Body of pancreas (tissue), 4 donors: ENCODE results near the gene TRIM28. TPM values are rescaled to one million over a fixed set of nuclear protein-coding genes. Genes with fewer than 3 reads are reported as not detected.
A peak's percentile ranks its signal among the peaks of the same experiment; 100 is the strongest.

Source experiments
- ATAC-seq: fragments of 150-250 bp; one replicate; pipeline ENCODE4 v1.9.1; 2016
- DNase-seq, 4 donors: peaks; one replicate each; pipeline ENCODE4 v3.0.0-alpha.2; 2019
- H3K27ac ChIP-seq, 4 donors: fragments of 200-600 bp; sonication (generic); 1 replicate in 3 of 4; 2 replicates in 1 of 4; pipeline versions ENCODE4 v1.5.1 to v1.6.1; 2016 to 2019; ENCODE audit warnings: mild to moderate bottlenecking in 1 of 4, mixed read lengths in 1 of 4, moderate library complexity in 1 of 4
- H3K27me3 ChIP-seq, 2 donors: fragments of 200-600 bp; sonication (generic); one replicate each; pipeline ENCODE4 v1.6.0; 2016; ENCODE audit warnings: mild to moderate bottlenecking in 1 of 2
- H3K36me3 ChIP-seq, 2 donors: fragments of 200-600 bp; sonication (generic); replicated peaks in 1 of 2; 2 replicates each; pipeline ENCODE4 v1.5.1; 2016; ENCODE audit warnings: low read depth in 2 of 2; ENCODE audit not compliant: insufficient read depth in 1 of 2
- H3K4me1 ChIP-seq: fragments of 200-600 bp; sonication (generic); one replicate; pipeline ENCODE4 v1.6.0; 2016
- H3K4me3 ChIP-seq, 2 donors: fragments of 200-600 bp; sonication (generic); 1 replicate in 1 of 2; 2 replicates in 1 of 2; pipeline ENCODE4 v1.5.1; 2016 to 2019
- H3K9me3 ChIP-seq, 3 donors: fragments of 200-600 bp; sonication (generic); 1 replicate in 2 of 3; 2 replicates in 1 of 3; pipeline ENCODE4 v1.5.1; 2016
- CTCF ChIP-seq, 7 experiments: fragments of 450-650 bp in 4 of 7; fragments of 200-600 bp in 3 of 7; sonication (generic) in 3 of 7; IDR thresholded peaks; one replicate each; pipeline ENCODE4 v1.5.1; 2016 to 2019; ENCODE audit warnings: antibody characterized with exemption in 7 of 7
- POLR2A ChIP-seq, 3 donors: fragments of 450-650 bp; IDR thresholded peaks; one replicate each; pipeline ENCODE4 v1.6.1; 2016; ENCODE audit warnings: antibody characterized with exemption in 3 of 3, mild to moderate bottlenecking in 2 of 3
- WGBS, 2 donors: methylation state at CpG; one replicate each; pipeline ENCODE4 v1.1.5; 2017; 5-methylcytosine and 5-hydroxymethylcytosine counted together
- intact Hi-C: fragments of 100-400 bp; cut with DNase I; formaldehyde crosslinking; loops from one replicate; pipeline ENCODE4 v1.15.1; 2023
- total RNA-seq, 2 donors: library from RNA; depleted of rRNA; stranded (reverse); fragments of >200 nt; gene quantifications; one replicate each; pipeline ENCODE4 v1.1.0, GENCODE V29; 2016

TRIM28 gene
- total RNA-seq: 100 to 1,000 TPM; 244 to 273 TPM

- Histone ChIP-seq H3K9me3 (no peaks in the 10 kb centered on the region), H3K27ac (peak within 1 kb of the TSS; percentile 93 to 99 (median 98)), H3K4me3 (peak within 1 kb of the TSS; percentile 66 to 85), H3K27me3 (no peaks in the 10 kb centered on the region), H3K36me3 (peaks cover 11 to 17% of the 10 kb centered on the region in 2 donors), H3K4me1 (peaks cover 27% of the 10 kb centered on the region)
- peak in 3 of 7 experiments; percentile 0 to 26 (median 18) for TF ChIP-seq CTCF (IDR thresholded peaks at IDR 0.05)
- peak; percentile 90 to 92 (median 90) for TF ChIP-seq POLR2A (IDR thresholded peaks at IDR 0.05)
- intact Hi-C loops: no loop called here
- DNase-seq: peak; percentile 98 to 99 (median 98)
- peak; percentile 93 for ATAC-seq
- 0 to 1% methylated on average over 21 to 73 of the region's 73 CpGs for WGBS, 2 donors
These were observed at the start of gene TRIM28 for GRCh38 chr19:58543826-58544590. Gene TRIM28 (plus strand): TSS chr19:58544064. CDS start chr19:58544758, 694 bp downstream.

- ATAC-seq (no peak), DNase-seq (no peak)
- H3K27ac ChIP-seq: no peak overlapping the region
- H3K4me1 ChIP-seq: peaks cover 25% of the 10 kb centered on the region
- WGBS, 2 donors: 91 to 97% methylated on average over 4 to 8 of the region's 8 CpGs
- intact Hi-C loops: no loop called here
- no peak overlapping the region for H3K4me3 ChIP-seq
- H3K36me3 ChIP-seq: no peaks in the 10 kb centered on the region
- H3K27me3 ChIP-seq: no peaks in the 10 kb centered on the region
- no peak for TF ChIP-seq CTCF (IDR thresholded peaks at IDR 0.05)
- no peaks in the 10 kb centered on the region for H3K9me3 ChIP-seq
These were observed 46.2 kb upstream of the TRIM28 start for GRCh38 chr19:58497634-58498170.

- WGBS, 2 donors: 52 to 60% methylated on average over 4 to 22 of the region's 22 CpGs
- no peak for TF ChIP-seq POLR2A (IDR thresholded peaks at IDR 0.05)
- TF ChIP-seq CTCF (IDR thresholded peaks at IDR 0.05): no peak
- intact Hi-C loops: no loop called here
- ATAC-seq (no peak), DNase-seq (peak in 1 of 4 donors; percentile 45)
- Histone ChIP-seq H3K4me1 (peaks cover 25% of the 10 kb centered on the region), H3K27ac (peak overlapping the region in 2 of 4 donors; percentile 74 to 84), H3K4me3 (peak overlapping the region in 1 of 2 donors; percentile 16), H3K9me3 (no peaks in the 10 kb centered on the region), H3K36me3 (no peaks in the 10 kb centered on the region), H3K27me3 (no peaks in the 10 kb centered on the region)
These were observed 45.4 kb upstream of the TRIM28 start for GRCh38 chr19:58498316-58499020.

- peak overlapping the region; percentile 27 to 84 (median 60) for H3K27ac ChIP-seq
- DNase-seq (peak; percentile 100), ATAC-seq (peak; percentile 99)
- no peaks in the 10 kb centered on the region for H3K36me3 ChIP-seq
- intact Hi-C loops: no loop called here
- H3K4me1 ChIP-seq: peaks cover 25% of the 10 kb centered on the region
- H3K9me3 ChIP-seq: no peaks in the 10 kb centered on the region
- TF ChIP-seq CTCF (IDR thresholded peaks at IDR 0.05) (peak in 3 of 7 experiments; percentile 33 to 36 (median 33)), POLR2A (IDR thresholded peaks at IDR 0.05) (peak; percentile 25 to 71 (median 60))
- 1 to 2% methylated on average over 13 to 60 of the region's 60 CpGs for WGBS, 2 donors
- H3K27me3 ChIP-seq: no peaks in the 10 kb centered on the region
- peak overlapping the region; percentile 28 for H3K4me3 ChIP-seq
These were observed 44.6 kb upstream of the TRIM28 start for GRCh38 chr19:58499021-58499927.
